Endothelial cell of umbilical vein (primary cell): Measurements from ENCODE around the gene INIP. TPM values are rescaled to one million over a fixed set of nuclear protein-coding genes. Genes with fewer than 3 reads are reported as not detected.

Experiments
- BruUV-seq: library from RNA; stranded (reverse); fragments of 400-500 nt; replicated peaks from 2 replicates; lab custom pipeline; 2021; lab: Mats Ljungman, UMichigan
- CTCF ChIA-PET: fragments of 300-600, 350-600 bp; sonication (Branson Sonifier 250); formaldehyde crosslinking; loops from one replicate; lab custom pipeline; 2021; ENCODE audit warnings: antibody characterized with exemption, inconsistent platforms; lab: Charles Lee
- POLR2A ChIA-PET: fragments of 300-600, 350-600 bp; sonication (Branson Sonifier 250); formaldehyde crosslinking; loops from one replicate; lab custom pipeline; 2021; ENCODE audit warnings: antibody characterized with exemption, inconsistent platforms; lab: Charles Lee
- DNase-seq: peaks from one replicate; pipeline ENCODE4 v3.0.0-alpha.2; 2011; ENCODE audit warnings: low read depth, low spot score
- FAIRE-seq: peaks from 2 replicates; lab custom pipeline; 2011; peaks lifted over from hg19 to GRCh38; lab: Jason Lieb, UNC
- H2AFZ ChIP-seq: 2 replicates; pipeline ENCODE4 v1.6.0; 2012; ENCODE audit warnings: low read depth, low read length, control low read depth, inconsistent platforms
- H3K27ac ChIP-seq: 2 replicates; pipeline ENCODE4 v1.5.1; 2011; ENCODE audit warnings: low read depth, mild to moderate bottlenecking, control low read depth, low read length, moderate library complexity; ENCODE audit not compliant: insufficient read depth
- H3K27me3 ChIP-seq, 2 experiments: 2 replicates each; pipeline versions ENCODE4 v1.6.0 to v1.6.1; 2011; ENCODE audit warnings: low read length in 2 of 2, mixed read lengths in 1 of 2; ENCODE audit not compliant: control insufficient read depth in 2 of 2, insufficient read depth in 2 of 2
- H3K36me3 ChIP-seq, 2 experiments: 2 replicates in 1 of 2; 3 replicates in 1 of 2; pipeline ENCODE4 v1.5.1; 2011; ENCODE audit warnings: low read length in 2 of 2, mild to moderate bottlenecking in 1 of 2, moderate library complexity in 1 of 2; ENCODE audit not compliant: control insufficient read depth in 2 of 2, insufficient read depth in 2 of 2; ENCODE audit errors: extremely low read depth in 1 of 2
- H3K4me1 ChIP-seq: 3 replicates; pipeline ENCODE4 v1.5.1; 2011; ENCODE audit warnings: mild to moderate bottlenecking, low read length; ENCODE audit not compliant: control insufficient read depth, insufficient read depth; ENCODE audit errors: extremely low read depth
- H3K4me2 ChIP-seq: 2 replicates; pipeline ENCODE4 v1.6.1; 2011; ENCODE audit warnings: low read length, control low read depth, mixed read lengths; ENCODE audit not compliant: insufficient read depth
- H3K4me3 ChIP-seq, 3 experiments: fragments of 200-600 bp in 1 of 3; sonication (generic), shearing (Covaris generic) in 1 of 3; replicated peaks in 1 of 3; 2 replicates each; pipeline ENCODE4 v1.5.1; 2011 to 2016; ENCODE audit warnings: control low read depth in 3 of 3, low read length in 3 of 3, mild to moderate bottlenecking in 2 of 3, inconsistent platforms in 1 of 3, low read depth in 1 of 3, moderate library complexity in 1 of 3; ENCODE audit not compliant: insufficient read depth in 1 of 3
- H3K79me2 ChIP-seq: 2 replicates; pipeline ENCODE4 v1.6.0; 2012; ENCODE audit warnings: low read length, inconsistent platforms; ENCODE audit not compliant: control insufficient read depth, insufficient read depth
- H3K9ac ChIP-seq: replicated peaks from 2 replicates; pipeline ENCODE3; 2011; ENCODE audit warnings: low read length, control low read depth; ENCODE audit not compliant: insufficient read depth; ENCODE audit errors: extremely low read depth
- H3K9me1 ChIP-seq: replicated peaks from 3 replicates; pipeline ENCODE4 v1.6.0; 2011; ENCODE audit warnings: mild to moderate bottlenecking, low read length; ENCODE audit not compliant: control insufficient read depth, insufficient read depth; ENCODE audit errors: extremely low read depth
- H3K9me3 ChIP-seq: replicated peaks from 2 replicates; pipeline ENCODE4 v1.5.1; 2012; ENCODE audit warnings: low read length, inconsistent platforms; ENCODE audit not compliant: control insufficient read depth, insufficient read depth
- H4K20me1 ChIP-seq: replicated peaks from 2 replicates; pipeline ENCODE3; 2011; ENCODE audit warnings: mild to moderate bottlenecking, low read length; ENCODE audit not compliant: control insufficient read depth, insufficient read depth; ENCODE audit errors: extremely low read depth
- EZH2 ChIP-seq: IDR thresholded peaks from 2 replicates; pipeline ENCODE4 v1.6.1; 2012; ENCODE audit warnings: borderline replicate concordance, low read depth, mild to moderate bottlenecking, moderate library complexity, low read length, inconsistent platforms; ENCODE audit not compliant: severe bottlenecking
- FOS ChIP-seq: IDR thresholded peaks from 2 replicates; pipeline ENCODE4 v1.6.1; 2011; ENCODE audit warnings: mild to moderate bottlenecking, low read length, moderate library complexity, borderline replicate concordance; ENCODE audit not compliant: insufficient read depth
- GATA2 ChIP-seq: IDR thresholded peaks from 2 replicates; pipeline ENCODE4 v1.7.0; 2011; ENCODE audit warnings: low read depth, mild to moderate bottlenecking, moderate library complexity, mixed read lengths, low read length; ENCODE audit not compliant: insufficient read length, insufficient read depth
- JUN ChIP-seq: IDR thresholded peaks from 2 replicates; pipeline ENCODE4 v1.6.1; 2011; ENCODE audit warnings: borderline replicate concordance, low read depth; ENCODE audit not compliant: insufficient read length, insufficient read depth
- MAX ChIP-seq: IDR thresholded peaks from 2 replicates; pipeline ENCODE4 v1.6.1; 2011; ENCODE audit not compliant: insufficient read depth, insufficient read length
- MYC ChIP-seq: IDR thresholded peaks from one replicate; pipeline ENCODE4 v1.6.1; 2011; ENCODE audit warnings: mild to moderate bottlenecking, low read depth, low read length
- POLR2A ChIP-seq: IDR thresholded peaks from 2 replicates; pipeline ENCODE4 v1.6.1; 2012; ENCODE audit warnings: low read depth, mild to moderate bottlenecking, control low read depth, low read length
- POLR2AphosphoS5 ChIP-seq: IDR thresholded peaks from 2 replicates; pipeline ENCODE4 v1.6.1; 2012; ENCODE audit warnings: low read depth, mild to moderate bottlenecking, control low read depth, low read length, moderate library complexity; ENCODE audit not compliant: insufficient read depth
- dilution Hi-C: fragments of 300-500 bp; cut with MboI; formaldehyde crosslinking; loops from one replicate; pipeline ENCODE4 v1.15.0; 2019; ENCODE audit warnings: low sequenced_read_pairs; ENCODE audit not compliant: extremely low pct_ligation_motif_present
- intact Hi-C: fragments of 100-400 bp; cut with micrococcal nuclease; formaldehyde crosslinking; loops from one replicate; pipeline ENCODE4 v1.10.0; 2022
- polyA plus RNA-seq, 4 experiments: library from polyadenylated mRNA; depleted of rRNA in 3 of 4; stranded (reverse) in 3 of 4; unstranded in 1 of 4; fragments of >200 nt; gene quantifications; 2 replicates each; pipeline versions ENCODE4 v1.2.1 to v1.2.3, GENCODE V29; 2011 to 2012; ENCODE audit warnings: missing spikeins in 1 of 4
- total RNA-seq: library from RNA; stranded (reverse); gene quantifications from 2 replicates; pipeline ENCODE4 v1.2.3, GENCODE V29; 2021
- TF ChIP-seq, protein P1 (sequence below), 2 donors: IDR thresholded peaks; 1 replicate in 1 of 2; 2 replicates in 1 of 2; pipeline ENCODE4 v1.5.1; 2011; ENCODE audit warnings: low read length in 2 of 2, mild to moderate bottlenecking in 2 of 2, moderate library complexity in 2 of 2, control low read depth in 1 of 2, inconsistent platforms in 1 of 2, low read depth in 1 of 2; ENCODE audit not compliant: insufficient read depth in 1 of 2; ENCODE audit errors: extremely low read depth in 1 of 2

INIP gene
- total and polyA plus RNA-seq, 2 donors (not counting 3 experiments of a cell fraction or from before 2014, with no cell fraction given): 12.3 to 25.7 TPM

- Histone ChIP-seq H3K9me3 (no peaks in the 10 kb centered on the region), H3K9me1 (no peaks in the 10 kb centered on the region), H3K4me3 (no peak overlapping the region), H3K36me3 (no peaks in the 10 kb centered on the region), H3K9ac (no peak overlapping the region), H3K79me2 (no peaks in the 10 kb centered on the region), H3K4me1 (no peaks in the 10 kb centered on the region), H3K4me2 (no peak overlapping the region), H2AFZ (no peak overlapping the region), H3K27ac (no peak overlapping the region), H3K27me3 (no peaks in the 10 kb centered on the region), H4K20me1 (no peaks in the 10 kb centered on the region)
- FAIRE-seq (no peak), DNase-seq (no peak)
- intact Hi-C loops: no loop called here
- POLR2A ChIA-PET: no interaction called here
- CTCF ChIA-PET: interaction anchor here (3.1 kb wide), 1 partner anchor 221 kb away, joined by 12 read pairs; no protein-coding TSS in a partner anchor
- BruUV-seq: no TSS peak
- dilution Hi-C loops: no loop called here
- TF ChIP-seq MAX (no peak), POLR2AphosphoS5 (no peak)
Observed at GRCh38 chr9:112664531-112664930, 53.4 kb downstream of the INIP start.

DNA sequence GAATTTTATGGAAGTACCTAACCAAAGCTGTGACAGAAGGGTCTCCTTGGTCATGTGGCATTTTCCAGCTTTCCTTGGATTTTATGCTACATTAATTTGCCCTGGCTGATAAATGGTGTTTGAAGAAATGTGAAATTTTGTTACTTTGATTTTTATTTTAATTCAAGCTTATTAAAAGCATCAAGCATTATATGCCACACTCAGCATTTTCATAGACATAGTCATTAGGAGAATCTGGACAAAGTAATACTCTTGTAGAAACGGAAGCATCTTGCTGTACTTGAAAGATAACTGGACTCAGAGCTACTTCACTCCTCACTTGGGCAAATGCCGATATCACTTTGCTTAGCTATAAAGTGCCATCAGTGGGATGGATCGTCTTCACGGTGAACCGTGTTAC, 54.2 kb downstream of the INIP start:
- ChIA-PET POLR2A (no interaction called here), CTCF (interaction anchor here (3.1 kb wide), 1 partner anchor 220 kb away, joined by 12 read pairs; no protein-coding TSS in a partner anchor)
- no TSS peak for BruUV-seq
- intact Hi-C loops (no loop called here), dilution Hi-C loops (no loop called here)
- H3K4me2 ChIP-seq: no peak overlapping the region
- H3K27ac ChIP-seq: no peak overlapping the region
- H3K9me3 ChIP-seq: no peaks in the 10 kb centered on the region
- no peaks in the 10 kb centered on the region for H3K27me3 ChIP-seq
- H3K9ac ChIP-seq: no peak overlapping the region
- no peaks in the 10 kb centered on the region for H4K20me1 ChIP-seq
- no peaks in the 10 kb centered on the region for H3K9me1 ChIP-seq
- no peak overlapping the region for H3K4me3 ChIP-seq
- no peak for FAIRE-seq
- TF ChIP-seq POLR2AphosphoS5 (no peak), JUN (no peak), MYC (no peak), GATA2 (no peak), EZH2 (no peak), MAX (no peak), FOS (no peak), POLR2A (no peak)
- TF ChIP-seq, protein P1, sequence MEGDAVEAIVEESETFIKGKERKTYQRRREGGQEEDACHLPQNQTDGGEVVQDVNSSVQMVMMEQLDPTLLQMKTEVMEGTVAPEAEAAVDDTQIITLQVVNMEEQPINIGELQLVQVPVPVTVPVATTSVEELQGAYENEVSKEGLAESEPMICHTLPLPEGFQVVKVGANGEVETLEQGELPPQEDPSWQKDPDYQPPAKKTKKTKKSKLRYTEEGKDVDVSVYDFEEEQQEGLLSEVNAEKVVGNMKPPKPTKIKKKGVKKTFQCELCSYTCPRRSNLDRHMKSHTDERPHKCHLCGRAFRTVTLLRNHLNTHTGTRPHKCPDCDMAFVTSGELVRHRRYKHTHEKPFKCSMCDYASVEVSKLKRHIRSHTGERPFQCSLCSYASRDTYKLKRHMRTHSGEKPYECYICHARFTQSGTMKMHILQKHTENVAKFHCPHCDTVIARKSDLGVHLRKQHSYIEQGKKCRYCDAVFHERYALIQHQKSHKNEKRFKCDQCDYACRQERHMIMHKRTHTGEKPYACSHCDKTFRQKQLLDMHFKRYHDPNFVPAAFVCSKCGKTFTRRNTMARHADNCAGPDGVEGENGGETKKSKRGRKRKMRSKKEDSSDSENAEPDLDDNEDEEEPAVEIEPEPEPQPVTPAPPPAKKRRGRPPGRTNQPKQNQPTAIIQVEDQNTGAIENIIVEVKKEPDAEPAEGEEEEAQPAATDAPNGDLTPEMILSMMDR (IDR thresholded peaks at IDR 0.05; ENCODE audit: extremely low read depth in 1 of 2, insufficient read depth in 1 of 2, low read depth in 1 of 2, low read length in 2 of 2): no peak
- no peaks in the 10 kb centered on the region for H3K36me3 ChIP-seq
- no peak overlapping the region for H2AFZ ChIP-seq
- DNase-seq: no peak
- H3K4me1 ChIP-seq: no peaks in the 10 kb centered on the region
- H3K79me2 ChIP-seq: no peaks in the 10 kb centered on the region
